Activated B cell treated with CpG ODN at 0.5 μM for 24 hours (primary cell): ENCODE measurements around the gene C6orf15. TPM values are rescaled to one million over a fixed set of nuclear protein-coding genes. Genes with fewer than 3 reads are reported as not detected.

Experiments
- ATAC-seq: fragments of 200-7000 bp; cut with Tn5 transposase; one replicate; pipeline ENCODE4 v1.10.0; 2021; ENCODE audit warnings: low read depth, mild to moderate bottlenecking, moderate library complexity
- CTCF ChIA-PET: fragments of 350-600 bp; sonication (Branson Sonifier 250); formaldehyde crosslinking; loops from one replicate; lab custom pipeline; 2021; ENCODE audit warnings: antibody characterized with exemption; lab: Charles Lee
- POLR2A ChIA-PET: fragments of 350-600 bp; sonication (Branson Sonifier 250); formaldehyde crosslinking; loops from one replicate; lab custom pipeline; 2021; ENCODE audit warnings: antibody characterized with exemption; lab: Charles Lee
- DNase-seq: peaks from one replicate; pipeline ENCODE4 v3.0.0; 2022
- H3K27ac Mint-ChIP-seq: one replicate; pipeline ENCODE4 v1.8.0; 2020; ENCODE audit warnings: mixed read lengths
- H3K27me3 Mint-ChIP-seq: one replicate; pipeline ENCODE4 v1.8.0; 2021; ENCODE audit warnings: mixed read lengths
- H3K36me3 Mint-ChIP-seq: one replicate; pipeline ENCODE4 v1.8.0; 2021; ENCODE audit warnings: low read depth, mixed read lengths
- H3K4me1 Mint-ChIP-seq: one replicate; pipeline ENCODE4 v1.8.0; 2021; ENCODE audit warnings: mixed read lengths
- H3K4me3 Mint-ChIP-seq: one replicate; pipeline ENCODE4 v1.8.0; 2020; ENCODE audit warnings: mild to moderate bottlenecking, mixed read lengths
- H3K9me3 Mint-ChIP-seq: one replicate; pipeline ENCODE4 v1.8.0; 2020; ENCODE audit warnings: mixed read lengths
- intact Hi-C: fragments of 100-400 bp; cut with micrococcal nuclease; formaldehyde crosslinking; loops from one replicate; pipeline ENCODE4 v1.15.1; 2024
- total RNA-seq: library from RNA; stranded (reverse); gene quantifications from 2 replicates; pipeline ENCODE4 v1.2.3, GENCODE V29; 2022
- TF ChIP-seq, protein P1 (sequence below): fragments of 200-600 bp; IDR thresholded peaks from one replicate; pipeline ENCODE4 v1.8.0; 2022; ENCODE audit warnings: antibody characterized with exemption, mild to moderate bottlenecking

Gene C6orf15
- total RNA-seq, 1 donor from 2014 or later = not detected

- Mint-ChIP-seq H3K4me3 (no peak overlapping the region), H3K27ac (no peak overlapping the region), H3K9me3 (no peaks in the 10 kb centered on the region), H3K27me3 (peaks cover 12% of the 10 kb centered on the region), H3K36me3 (no peaks in the 10 kb centered on the region), H3K4me1 (peaks cover 5% of the 10 kb centered on the region)
- intact Hi-C loops = no loop called here
- CTCF ChIA-PET = interaction anchor here (2.9 kb wide), 1 partner anchor 235 kb away, joined by 8 read pairs; no protein-coding TSS in a partner anchor
- DNase-seq (no peak), ATAC-seq (no peak)
- POLR2A ChIA-PET = interaction anchor here (0.7 kb wide), 1 partner anchor 1228 kb away, joined by 13 read pairs; no protein-coding TSS in a partner anchor
- TF ChIP-seq, protein P1, sequence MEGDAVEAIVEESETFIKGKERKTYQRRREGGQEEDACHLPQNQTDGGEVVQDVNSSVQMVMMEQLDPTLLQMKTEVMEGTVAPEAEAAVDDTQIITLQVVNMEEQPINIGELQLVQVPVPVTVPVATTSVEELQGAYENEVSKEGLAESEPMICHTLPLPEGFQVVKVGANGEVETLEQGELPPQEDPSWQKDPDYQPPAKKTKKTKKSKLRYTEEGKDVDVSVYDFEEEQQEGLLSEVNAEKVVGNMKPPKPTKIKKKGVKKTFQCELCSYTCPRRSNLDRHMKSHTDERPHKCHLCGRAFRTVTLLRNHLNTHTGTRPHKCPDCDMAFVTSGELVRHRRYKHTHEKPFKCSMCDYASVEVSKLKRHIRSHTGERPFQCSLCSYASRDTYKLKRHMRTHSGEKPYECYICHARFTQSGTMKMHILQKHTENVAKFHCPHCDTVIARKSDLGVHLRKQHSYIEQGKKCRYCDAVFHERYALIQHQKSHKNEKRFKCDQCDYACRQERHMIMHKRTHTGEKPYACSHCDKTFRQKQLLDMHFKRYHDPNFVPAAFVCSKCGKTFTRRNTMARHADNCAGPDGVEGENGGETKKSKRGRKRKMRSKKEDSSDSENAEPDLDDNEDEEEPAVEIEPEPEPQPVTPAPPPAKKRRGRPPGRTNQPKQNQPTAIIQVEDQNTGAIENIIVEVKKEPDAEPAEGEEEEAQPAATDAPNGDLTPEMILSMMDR = no peak
These were observed 19.2 kb upstream of the C6orf15 start for GRCh38 chr6:31131595-31131994.

DNA sequence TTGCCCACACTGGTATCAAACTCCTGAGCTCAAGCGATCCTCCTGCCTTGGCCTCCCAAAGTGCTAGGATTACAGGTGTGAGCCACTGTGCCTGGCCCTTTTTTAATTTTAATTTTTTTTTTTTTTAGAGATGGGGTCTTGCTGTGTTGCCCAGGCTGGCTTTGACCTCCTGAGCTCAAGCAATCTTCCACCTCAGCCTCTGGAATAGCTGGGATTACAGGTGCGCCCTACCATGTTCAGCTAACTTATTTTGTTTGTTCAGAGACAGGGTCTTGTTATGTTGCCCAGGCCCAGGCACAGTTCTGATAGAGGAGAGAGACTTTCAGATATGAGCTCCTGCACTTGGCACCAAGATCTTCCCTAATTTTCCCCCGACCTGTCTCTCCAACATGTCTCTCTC, 18.4 kb upstream of the C6orf15 start:
- intact Hi-C loops = no loop called here
- no peaks in the 10 kb centered on the region for H3K9me3 Mint-ChIP-seq
- POLR2A ChIA-PET = no interaction called here
- DNase-seq (no peak), ATAC-seq (no peak)
- no peak overlapping the region for H3K4me3 Mint-ChIP-seq
- H3K36me3 Mint-ChIP-seq = no peaks in the 10 kb centered on the region
- TF ChIP-seq, protein P1 = no peak
- peaks cover 5% of the 10 kb centered on the region for H3K4me1 Mint-ChIP-seq
- H3K27ac Mint-ChIP-seq = no peak overlapping the region
- CTCF ChIA-PET = no interaction called here
- H3K27me3 Mint-ChIP-seq = peaks cover 12% of the 10 kb centered on the region

GRCh38 chr6:31129130-31129529, 16.8 kb upstream of the C6orf15 start:
- TF ChIP-seq, protein P1 = no peak
- Mint-ChIP-seq H3K4me1 (peaks cover 5% of the 10 kb centered on the region), H3K27me3 (peaks cover 12% of the 10 kb centered on the region), H3K4me3 (no peak overlapping the region), H3K27ac (no peak overlapping the region), H3K9me3 (no peaks in the 10 kb centered on the region), H3K36me3 (no peaks in the 10 kb centered on the region)
- ChIA-PET CTCF (interaction anchor here (0.6 to 1.7 kb wide), 4 partner anchors 8 to 42 kb away, joined by 3 to 5 read pairs (median 4); no protein-coding TSS in a partner anchor), POLR2A (interaction anchor here (0.6 kb wide), 1 partner anchor 1061 kb away, joined by 3 read pairs; the partner anchor contains the start of gene PBX2)
- no peak for DNase-seq
- no peak for ATAC-seq
- intact Hi-C loops = loop anchor here (2.0 kb wide), 1 partner anchor 64 kb away; no protein-coding TSS in a partner anchor

GRCh38 chr6:31128093-31128676, 15.8 kb upstream of the C6orf15 start:
- DNase-seq (peak; percentile 56), ATAC-seq (peak; percentile 69)
- ChIA-PET CTCF (interaction anchor here (0.6 to 1.9 kb wide), 5 partner anchors 9 to 238 kb away, joined by 3 to 7 read pairs (median 4); no protein-coding TSS in a partner anchor), POLR2A (interaction anchor here (0.6 to 0.7 kb wide), 2 partner anchors 9 to 64 kb away, joined by 3 to 4 read pairs; no protein-coding TSS in a partner anchor)
- H3K4me3 Mint-ChIP-seq = no peak overlapping the region
- H3K4me1 Mint-ChIP-seq = peaks cover 5% of the 10 kb centered on the region
- H3K9me3 Mint-ChIP-seq = no peaks in the 10 kb centered on the region
- no peaks in the 10 kb centered on the region for H3K36me3 Mint-ChIP-seq
- no peak overlapping the region for H3K27ac Mint-ChIP-seq
- intact Hi-C loops = loop anchor here (2.0 kb wide), 1 partner anchor 65 kb away; no protein-coding TSS in a partner anchor
- H3K27me3 Mint-ChIP-seq = peaks cover 12% of the 10 kb centered on the region
- TF ChIP-seq, protein P1 = peak; percentile 54
